HepG2 (cell line): ENCODE results near the gene FITM1. TPM values are rescaled to one million over a fixed set of nuclear protein-coding genes. Genes with fewer than 3 reads are reported as not detected.

Source experiments
- CCDC6 ChIP-seq: sonication (generic); formaldehyde crosslinking; IDR thresholded peaks from 2 replicates; pipeline ENCODE4 v1.8.1; 2022; ENCODE audit warnings: mild to moderate bottlenecking, missing genetic modification reagents, moderate library complexity
- EHMT2 ChIP-seq: fragments of 200-600 bp; sonication (generic); IDR thresholded peaks from 2 replicates; pipeline ENCODE4 v1.7.0; 2017; ENCODE audit warnings: antibody characterized with exemption, low read depth, low read length, borderline replicate concordance
- FLYWCH1 ChIP-seq: sonication (generic); formaldehyde crosslinking; IDR thresholded peaks from 2 replicates; pipeline ENCODE4 v1.8.1; 2023; ENCODE audit warnings: mild to moderate bottlenecking, missing genetic modification reagents
- GMEB2 ChIP-seq: IDR thresholded peaks from 2 replicates; pipeline ENCODE4 v1.6.1; 2016; ENCODE audit warnings: missing biosample characterization, missing genetic modification reagents, low read depth
- MIXL1 ChIP-seq: IDR thresholded peaks from 2 replicates; pipeline ENCODE4 v1.6.1; 2016
- NONO ChIP-seq, 2 experiments: fragments of 450-650 bp in 1 of 2; sonication (generic) in 1 of 2; formaldehyde crosslinking in 1 of 2; IDR thresholded peaks in 1 of 2; conservative IDR thresholded peaks in 1 of 2; 2 replicates each; pipeline versions ENCODE4 v1.6.1 to v1.8.0; 2017 to 2022; ENCODE audit warnings: mild to moderate bottlenecking in 1 of 2, missing genetic modification reagents in 1 of 2, moderate library complexity in 1 of 2
- RBM39 ChIP-seq: fragments of 200-400 bp; formaldehyde crosslinking; IDR thresholded peaks from one replicate; pipeline ENCODE4 v1.6.1; 2018; ENCODE audit warnings: antibody characterized with exemption, mild to moderate bottlenecking, low read depth, low read length; ENCODE audit not compliant: poor library complexity, severe bottlenecking
- RNF2 ChIP-seq: fragments of 450-650 bp; conservative IDR thresholded peaks from 2 replicates; pipeline ENCODE4 v1.6.1; 2016; ENCODE audit warnings: low read depth
- SIN3A ChIP-seq: IDR thresholded peaks from 2 replicates; pipeline ENCODE4 v1.6.1; 2011; ENCODE audit warnings: low read depth, mild to moderate bottlenecking, control low read depth, low read length, borderline replicate concordance
- SMAD1 ChIP-seq: sonication (generic); formaldehyde crosslinking; IDR thresholded peaks from 2 replicates; pipeline ENCODE4 v1.4.0; 2020; ENCODE audit warnings: missing genetic modification reagents, low read depth, mild to moderate bottlenecking, borderline replicate concordance
- SMYD3 ChIP-seq: sonication (generic); formaldehyde crosslinking; IDR thresholded peaks from 2 replicates; pipeline ENCODE4 v1.8.1; 2023; ENCODE audit warnings: mild to moderate bottlenecking, missing genetic modification reagents
- TMF1 ChIP-seq: sonication (generic); formaldehyde crosslinking; IDR thresholded peaks from 2 replicates; pipeline ENCODE4 v1.8.1; 2022; ENCODE audit warnings: low read depth, missing genetic modification reagents
- ZMYM4 ChIP-seq: sonication (generic); formaldehyde crosslinking; IDR thresholded peaks from 2 replicates; pipeline ENCODE4 v1.8.1; 2023; ENCODE audit warnings: mild to moderate bottlenecking, missing genetic modification reagents
- ZNF10 ChIP-seq: sonication (generic); formaldehyde crosslinking; IDR thresholded peaks from 2 replicates; pipeline ENCODE4 v1.4.0; 2020; ENCODE audit warnings: mild to moderate bottlenecking, low read depth, missing genetic modification reagents, borderline replicate concordance
- ZNF326 ChIP-seq: sonication (generic); formaldehyde crosslinking; IDR thresholded peaks from 2 replicates; pipeline ENCODE4 v1.4.0; 2020; ENCODE audit warnings: missing genetic modification reagents, borderline replicate concordance
- ZNF503 ChIP-seq: sonication (generic); formaldehyde crosslinking; IDR thresholded peaks from 2 replicates; pipeline ENCODE4 v1.4.0; 2020; ENCODE audit warnings: missing genetic modification reagents
- ZNF543 ChIP-seq: sonication (generic); formaldehyde crosslinking; IDR thresholded peaks from 2 replicates; pipeline ENCODE4 v1.4.0; 2020; ENCODE audit warnings: mild to moderate bottlenecking, missing genetic modification reagents
- ZNF598 ChIP-seq: sonication (generic); formaldehyde crosslinking; IDR thresholded peaks from 2 replicates; pipeline ENCODE4 v1.5.1; 2020; ENCODE audit warnings: mild to moderate bottlenecking, missing genetic modification reagents, borderline replicate concordance
- ZNF639 ChIP-seq: conservative IDR thresholded peaks from 2 replicates; pipeline ENCODE4 v1.6.1; 2018; ENCODE audit warnings: missing genetic modification reagents
- ZNF7 ChIP-seq: IDR thresholded peaks from 2 replicates; pipeline ENCODE4 v1.6.1; 2016; ENCODE audit warnings: missing biosample characterization, missing genetic modification reagents
- ZNF740 ChIP-seq: sonication (generic); formaldehyde crosslinking; IDR thresholded peaks from 2 replicates; pipeline ENCODE4 v1.4.0; 2020; ENCODE audit warnings: missing genetic modification reagents
- ZNF746 ChIP-seq: sonication (generic); formaldehyde crosslinking; IDR thresholded peaks from 2 replicates; pipeline ENCODE4 v1.8.0; 2022; ENCODE audit warnings: mild to moderate bottlenecking, missing genetic modification reagents
- ZNF792 ChIP-seq: IDR thresholded peaks from 2 replicates; pipeline ENCODE4 v1.6.1; 2016
- polyA plus RNA-seq, 8 experiments: library from polyadenylated mRNA; depleted of rRNA in 3 of 8; stranded (reverse) in 7 of 8; unstranded in 1 of 8; fragments of >200 nt; fragmentation: Illumina TruSeq in 4 of 8; extraction: Trizol in 4 of 8; gene quantifications; 2 replicates each; pipeline versions ENCODE4 v1.2.1 to v1.2.3, GENCODE V29; 2011 to 2016; ENCODE audit warnings: low read depth in 4 of 8, missing spikeins in 1 of 8, mixed read lengths in 1 of 8; ENCODE audit not compliant: insufficient read depth in 1 of 8
- total RNA-seq, 5 experiments: library from RNA; depleted of rRNA; stranded (reverse); fragments of >200 nt; fragmentation: Illumina TruSeq; extraction: Trizol; gene quantifications; 2 replicates each; pipeline ENCODE4 v1.2.3, GENCODE V29; 2016; ENCODE audit warnings: low read depth in 1 of 5

FITM1 gene
- total and polyA plus RNA-seq, 2 of the 13 experiments (the other 11 are each of a cell fraction or from before 2014, with no cell fraction given), result 2.7 to 5.8 TPM

GRCh38 chr14:24080888-24081738 lies 49.3 kb upstream of the FITM1 start (continued):
- TF ChIP-seq ZNF598 (CRISPR knock-in tag) (no peak), GMEB2 (CRISPR knock-in tag) (no peak), SIN3A (peak; percentile 25; the same call in 1 of the 2 replicates), ZNF10 (CRISPR knock-in tag) (no peak), ZNF746 (CRISPR knock-in tag) (peak; percentile 50; the same call in 1 of the 2 replicates), RBM39 (no peak), NONO (IDR thresholded peaks at IDR 0.05) (no peak), NONO (CRISPR knock-in tag; conservative IDR thresholded peaks at IDR 0.05) (peak; percentile 33; the same call in 1 of the 2 replicates), ZNF543 (CRISPR knock-in tag) (no peak), ZNF792 (CRISPR knock-in tag) (no peak), SMAD1 (CRISPR knock-in tag) (no peak), ZMYM4 (CRISPR knock-in tag) (peak; percentile 40; the same call in 1 of the 2 replicates), ZNF740 (no peak), TMF1 (peak; percentile 79; the same call in 1 of the 2 replicates), CCDC6 (CRISPR knock-in tag) (peak; percentile 39), ZNF639 (CRISPR knock-in tag) (0 out of 2 replicates have a peak, but pooled peaks have one; percentile 15), ZNF503 (CRISPR knock-in tag) (peak; percentile 64; the same call in 1 of the 2 replicates), SMYD3 (no peak), MIXL1 (no peak), ZNF326 (CRISPR knock-in tag) (no peak), ZNF7 (CRISPR knock-in tag) (no peak), EHMT2 (no peak), RNF2 (peak; percentile 94; the same call in 1 of the 2 replicates), FLYWCH1 (CRISPR knock-in tag) (no peak)
